IMR-90 (cell line): ENCODE results near the gene EXOC4.

ENCODE experiments used
- CEBPB ChIP-seq: IDR thresholded peaks from 2 replicates; pipeline ENCODE4 v1.6.1; 2012; ENCODE audit warnings: low read depth, low read length, improper control_type of control experiment
- ELK1 ChIP-seq: fragments of 150-350 bp; IDR thresholded peaks from 2 replicates; pipeline ENCODE4 v1.6.1; 2016; ENCODE audit warnings: low read depth, mild to moderate bottlenecking, low read length, moderate library complexity, borderline replicate concordance
- MAZ ChIP-seq: IDR thresholded peaks from 2 replicates; pipeline ENCODE4 v1.6.1; 2012; ENCODE audit warnings: low read depth, mild to moderate bottlenecking, low read length, improper control_type of control experiment, moderate library complexity, borderline replicate concordance
- MXI1 ChIP-seq: IDR thresholded peaks from 2 replicates; pipeline ENCODE4 v1.6.1; 2012; ENCODE audit warnings: low read depth, mild to moderate bottlenecking, low read length, moderate library complexity, borderline replicate concordance
- POLR2A ChIP-seq: IDR thresholded peaks from 2 replicates; pipeline ENCODE4 v1.6.1; 2012; ENCODE audit warnings: mild to moderate bottlenecking, low read depth, low read length
- RAD21 ChIP-seq: IDR thresholded peaks from 2 replicates; pipeline ENCODE4 v1.6.1; 2012; ENCODE audit warnings: low read length, improper control_type of control experiment
- RFX5 ChIP-seq: IDR thresholded peaks from 2 replicates; pipeline ENCODE4 v1.8.0; 2012; ENCODE audit warnings: low read depth, mild to moderate bottlenecking, low read length, moderate library complexity
- SMC3 ChIP-seq: fragments of 150-350 bp; IDR thresholded peaks from 2 replicates; pipeline ENCODE4 v1.6.1; 2016; ENCODE audit warnings: low read depth, mild to moderate bottlenecking, antibody characterized with exemption, low read length, moderate library complexity
- TF ChIP-seq, protein P1 (sequence below): conservative IDR thresholded peaks from 2 replicates; pipeline ENCODE4 v1.5.1; 2012; ENCODE audit warnings: mild to moderate bottlenecking, low read depth, low read length, improper control_type of control experiment
- TF ChIP-seq, protein P2 (sequence below): fragments of 150-350 bp; IDR thresholded peaks from 2 replicates; pipeline ENCODE4 v1.6.1; 2017; ENCODE audit warnings: mild to moderate bottlenecking, antibody characterized with exemption, low read length, low read depth

GRCh38 chr7:133652547-133652946, 399.7 kb downstream of the EXOC4 start:
- TF ChIP-seq, protein P1, sequence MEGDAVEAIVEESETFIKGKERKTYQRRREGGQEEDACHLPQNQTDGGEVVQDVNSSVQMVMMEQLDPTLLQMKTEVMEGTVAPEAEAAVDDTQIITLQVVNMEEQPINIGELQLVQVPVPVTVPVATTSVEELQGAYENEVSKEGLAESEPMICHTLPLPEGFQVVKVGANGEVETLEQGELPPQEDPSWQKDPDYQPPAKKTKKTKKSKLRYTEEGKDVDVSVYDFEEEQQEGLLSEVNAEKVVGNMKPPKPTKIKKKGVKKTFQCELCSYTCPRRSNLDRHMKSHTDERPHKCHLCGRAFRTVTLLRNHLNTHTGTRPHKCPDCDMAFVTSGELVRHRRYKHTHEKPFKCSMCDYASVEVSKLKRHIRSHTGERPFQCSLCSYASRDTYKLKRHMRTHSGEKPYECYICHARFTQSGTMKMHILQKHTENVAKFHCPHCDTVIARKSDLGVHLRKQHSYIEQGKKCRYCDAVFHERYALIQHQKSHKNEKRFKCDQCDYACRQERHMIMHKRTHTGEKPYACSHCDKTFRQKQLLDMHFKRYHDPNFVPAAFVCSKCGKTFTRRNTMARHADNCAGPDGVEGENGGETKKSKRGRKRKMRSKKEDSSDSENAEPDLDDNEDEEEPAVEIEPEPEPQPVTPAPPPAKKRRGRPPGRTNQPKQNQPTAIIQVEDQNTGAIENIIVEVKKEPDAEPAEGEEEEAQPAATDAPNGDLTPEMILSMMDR, result no peak
- no peak for TF ChIP-seq RAD21
- no peak for TF ChIP-seq ELK1
- no peak for TF ChIP-seq CEBPB
- no peak for TF ChIP-seq POLR2A
- no peak for TF ChIP-seq MXI1
- no peak for TF ChIP-seq MAZ
- no peak for TF ChIP-seq RFX5
- no peak for TF ChIP-seq SMC3
- TF ChIP-seq, protein P2, sequence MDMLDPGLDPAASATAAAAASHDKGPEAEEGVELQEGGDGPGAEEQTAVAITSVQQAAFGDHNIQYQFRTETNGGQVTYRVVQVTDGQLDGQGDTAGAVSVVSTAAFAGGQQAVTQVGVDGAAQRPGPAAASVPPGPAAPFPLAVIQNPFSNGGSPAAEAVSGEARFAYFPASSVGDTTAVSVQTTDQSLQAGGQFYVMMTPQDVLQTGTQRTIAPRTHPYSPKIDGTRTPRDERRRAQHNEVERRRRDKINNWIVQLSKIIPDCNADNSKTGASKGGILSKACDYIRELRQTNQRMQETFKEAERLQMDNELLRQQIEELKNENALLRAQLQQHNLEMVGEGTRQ, result no peak
